ENCODE results near the gene ACSF2.

- TF ChIP-seq, protein P1, sequence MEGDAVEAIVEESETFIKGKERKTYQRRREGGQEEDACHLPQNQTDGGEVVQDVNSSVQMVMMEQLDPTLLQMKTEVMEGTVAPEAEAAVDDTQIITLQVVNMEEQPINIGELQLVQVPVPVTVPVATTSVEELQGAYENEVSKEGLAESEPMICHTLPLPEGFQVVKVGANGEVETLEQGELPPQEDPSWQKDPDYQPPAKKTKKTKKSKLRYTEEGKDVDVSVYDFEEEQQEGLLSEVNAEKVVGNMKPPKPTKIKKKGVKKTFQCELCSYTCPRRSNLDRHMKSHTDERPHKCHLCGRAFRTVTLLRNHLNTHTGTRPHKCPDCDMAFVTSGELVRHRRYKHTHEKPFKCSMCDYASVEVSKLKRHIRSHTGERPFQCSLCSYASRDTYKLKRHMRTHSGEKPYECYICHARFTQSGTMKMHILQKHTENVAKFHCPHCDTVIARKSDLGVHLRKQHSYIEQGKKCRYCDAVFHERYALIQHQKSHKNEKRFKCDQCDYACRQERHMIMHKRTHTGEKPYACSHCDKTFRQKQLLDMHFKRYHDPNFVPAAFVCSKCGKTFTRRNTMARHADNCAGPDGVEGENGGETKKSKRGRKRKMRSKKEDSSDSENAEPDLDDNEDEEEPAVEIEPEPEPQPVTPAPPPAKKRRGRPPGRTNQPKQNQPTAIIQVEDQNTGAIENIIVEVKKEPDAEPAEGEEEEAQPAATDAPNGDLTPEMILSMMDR (conservative IDR thresholded peaks at IDR 0.05 in 1 of 2, IDR thresholded peaks at IDR 0.05 in 1 of 2; ENCODE audit: extremely low read depth in 1 of 2, insufficient read depth in 1 of 2, low read depth in 1 of 2, low read length in 2 of 2) = no peak
- TF ChIP-seq EZH2 (IDR thresholded peaks at IDR 0.05; ENCODE audit: borderline replicate concordance, low read length) = no peak
Observed at GRCh38 chr17:50397919-50398285, 28.1 kb upstream of the ACSF2 start.
